HCT116 (cell line): ENCODE measurements around the gene ADAM15. TPM values are rescaled to one million over a fixed set of nuclear protein-coding genes. Genes with fewer than 3 reads are reported as not detected.

Source experiments
- ATAC-seq: fragments of 200-7000 bp; cut with Tn5 transposase; 2 replicates; pipeline ENCODE4 v1.9.1; 2020; ENCODE audit warnings: mild to moderate bottlenecking, moderate library complexity
- BruUV-seq: library from RNA; stranded (reverse); fragments of 400-500 nt; replicated peaks from 2 replicates; lab custom pipeline; 2021; lab: Mats Ljungman, UMichigan
- CTCF ChIA-PET: fragments of 300-600 bp; sonication (Branson Sonifier 250); formaldehyde crosslinking; loops from one replicate; lab custom pipeline; 2021; ENCODE audit warnings: antibody characterized with exemption; lab: Charles Lee
- POLR2A ChIA-PET: fragments of 300-600, 350-600 bp; sonication (Branson Sonifier 250); formaldehyde crosslinking; loops from one replicate; lab custom pipeline; 2021; ENCODE audit warnings: antibody characterized with exemption; lab: Charles Lee
- RAD21 ChIA-PET, 2 experiments: fragments of 300-600 bp; sonication (Branson Sonifier 250); formaldehyde crosslinking; loops; one replicate each; lab custom pipeline; 2023; ENCODE audit warnings: low total read pairs in 2 of 2; ENCODE audit not compliant: uncharacterized antibody in 2 of 2, unreplicated experiment in 2 of 2, low non-redundant PET in 1 of 2; lab: Charles Lee
- DNase-seq: peaks from one replicate; pipeline ENCODE4 v3.0.0-alpha.2; 2010; ENCODE audit warnings: low read depth, low spot score
- H2AFZ ChIP-seq: fragments of 200-600 bp; shearing (Covaris generic), sonication (generic); 2 replicates; pipeline ENCODE4 v1.6.1; 2017; ENCODE audit warnings: low read depth, mixed run types, mixed read lengths, antibody characterized with exemption, low read length; ENCODE audit not compliant: poor library complexity, severe bottlenecking
- H3K27ac ChIP-seq: 2 replicates; pipeline ENCODE4 v1.5.1; 2012; ENCODE audit warnings: low read depth, low read length
- H3K27me3 ChIP-seq: fragments of 200-600 bp; sonication (generic); 2 replicates; pipeline ENCODE4 v1.6.1; 2016; ENCODE audit warnings: mixed run types, low read length, mixed read lengths; ENCODE audit not compliant: insufficient read depth
- H3K36me3 ChIP-seq, 2 experiments: fragments of 200-500 bp in 1 of 2; fragments of 200-600 bp in 1 of 2; sonication (Bioruptor generic) in 1 of 2; sonication (generic) in 1 of 2; 2 replicates each; pipeline versions ENCODE4 v1.5.1 to v1.6.1; 2014 to 2016; ENCODE audit warnings: low read length in 2 of 2, inconsistent platforms in 1 of 2, mixed read lengths in 1 of 2, mixed run types in 1 of 2; ENCODE audit not compliant: insufficient read depth in 2 of 2, control insufficient read depth in 1 of 2
- H3K4me1 ChIP-seq, 2 experiments: fragments of 200-600 bp in 1 of 2; sonication (generic) in 1 of 2; 2 replicates each; pipeline versions ENCODE4 v1.5.1 to v1.6.1; 2012 to 2017; ENCODE audit warnings: low read length in 2 of 2, inconsistent platforms in 1 of 2, mild to moderate bottlenecking in 1 of 2, mixed read lengths in 1 of 2, mixed run types in 1 of 2, moderate library complexity in 1 of 2; ENCODE audit not compliant: insufficient read depth in 2 of 2, control insufficient read depth in 1 of 2
- H3K4me2 ChIP-seq: fragments of 200-600 bp; sonication (generic); 2 replicates; pipeline ENCODE4 v1.6.1; 2017; ENCODE audit warnings: mixed run types, low read length, mixed read lengths
- H3K4me3 ChIP-seq, 2 experiments: fragments of 200-600 bp in 1 of 2; sonication (generic) in 1 of 2; replicated peaks in 1 of 2; 2 replicates each; pipeline ENCODE4 v1.5.1; 2011 to 2016; ENCODE audit warnings: low read length in 2 of 2, control low read depth in 1 of 2, low read depth in 1 of 2, mild to moderate bottlenecking in 1 of 2, mixed read lengths in 1 of 2, mixed run types in 1 of 2
- H3K79me2 ChIP-seq: fragments of 200-600 bp; sonication (generic); 2 replicates; pipeline ENCODE4 v1.6.1; 2017; ENCODE audit warnings: mild to moderate bottlenecking, mixed run types, low read length, moderate library complexity, mixed read lengths; ENCODE audit not compliant: insufficient read depth
- H3K9ac ChIP-seq: fragments of 200-600 bp; sonication (generic); 2 replicates; pipeline ENCODE4 v1.6.1; 2016; ENCODE audit warnings: low read length, mixed read lengths
- H3K9me2 ChIP-seq: fragments of 200-600 bp; sonication (generic), shearing (Covaris generic); 2 replicates; pipeline ENCODE4 v1.6.1; 2017; ENCODE audit warnings: mixed run types, mild to moderate bottlenecking, moderate library complexity; ENCODE audit not compliant: insufficient read depth
- H3K9me3 ChIP-seq, 2 experiments: fragments of 200-500 bp in 1 of 2; fragments of 200-600 bp in 1 of 2; sonication (Bioruptor generic) in 1 of 2; sonication (generic) in 1 of 2; 2 replicates each; pipeline ENCODE4 v1.6.1; 2014 to 2017; ENCODE audit warnings: low read length in 2 of 2, mixed read lengths in 2 of 2, inconsistent platforms in 1 of 2, low read depth in 1 of 2, mild to moderate bottlenecking in 1 of 2, mixed run types in 1 of 2, moderate library complexity in 1 of 2; ENCODE audit not compliant: control insufficient read depth in 1 of 2, insufficient read depth in 1 of 2
- H4K20me1 ChIP-seq: fragments of 200-600 bp; sonication (generic), shearing (Covaris generic); 2 replicates; pipeline ENCODE4 v1.6.1; 2017; ENCODE audit warnings: mixed run types, mild to moderate bottlenecking, moderate library complexity; ENCODE audit not compliant: insufficient read depth
- CBX3 ChIP-seq: IDR thresholded peaks from 2 replicates; pipeline ENCODE4 v1.6.1; 2012; ENCODE audit warnings: low read depth
- CEBPB ChIP-seq: IDR thresholded peaks from 2 replicates; pipeline ENCODE4 v1.6.1; 2012; ENCODE audit warnings: low read depth
- EGR1 ChIP-seq: IDR thresholded peaks from 2 replicates; pipeline ENCODE4 v1.6.1; 2012; ENCODE audit warnings: low read depth
- ELF1 ChIP-seq: IDR thresholded peaks from 2 replicates; pipeline ENCODE4 v1.6.1; 2012; ENCODE audit warnings: low read depth, borderline replicate concordance
- EZH2phosphoT487 ChIP-seq: fragments of 200-600 bp; IDR thresholded peaks from 2 replicates; pipeline ENCODE4 v1.6.1; 2018; ENCODE audit warnings: antibody characterized with exemption, borderline replicate concordance
- FOSL1 ChIP-seq: IDR thresholded peaks from 2 replicates; pipeline ENCODE4 v1.6.1; 2012; ENCODE audit warnings: low read depth
- JUND ChIP-seq: IDR thresholded peaks from 2 replicates; pipeline ENCODE4 v1.6.1; 2012
- MAX ChIP-seq: IDR thresholded peaks from 2 replicates; pipeline ENCODE4 v1.6.1; 2012
- POLR2A ChIP-seq: IDR thresholded peaks from 2 replicates; pipeline ENCODE4 v1.7.0; 2011; ENCODE audit warnings: borderline replicate concordance; ENCODE audit not compliant: insufficient read depth, insufficient read length; ENCODE audit errors: extremely low read depth
- POLR2AphosphoS5 ChIP-seq: IDR thresholded peaks from 2 replicates; pipeline ENCODE4 v1.6.1; 2011; ENCODE audit warnings: mild to moderate bottlenecking, low read depth, low read length, moderate library complexity
- RAD21 ChIP-seq: IDR thresholded peaks from 2 replicates; pipeline ENCODE4 v1.6.1; 2012; ENCODE audit warnings: low read depth, mild to moderate bottlenecking
- REST ChIP-seq: IDR thresholded peaks from 2 replicates; pipeline ENCODE4 v1.6.1; 2012; ENCODE audit warnings: low read depth
- SIN3A ChIP-seq: IDR thresholded peaks from 2 replicates; pipeline ENCODE4 v1.6.1; 2012; ENCODE audit warnings: low read depth
- SP1 ChIP-seq: IDR thresholded peaks from 2 replicates; pipeline ENCODE4 v1.6.1; 2012; ENCODE audit warnings: low read depth
- TCF7L2 ChIP-seq: IDR thresholded peaks from 2 replicates; pipeline ENCODE4 v1.7.0; 2011; ENCODE audit warnings: borderline replicate concordance, inconsistent platforms; ENCODE audit not compliant: insufficient read depth, insufficient read length; ENCODE audit errors: extremely low read depth
- YY1 ChIP-seq: IDR thresholded peaks from 2 replicates; pipeline ENCODE4 v1.6.1; 2011; ENCODE audit warnings: low read length, low read depth, moderate library complexity, mild to moderate bottlenecking; ENCODE audit not compliant: insufficient replicate concordance; ENCODE audit errors: extremely low read depth
- ZFX ChIP-seq: fragments of 450-650 bp; IDR thresholded peaks from 2 replicates; pipeline ENCODE4 v1.6.1; 2017
- intact Hi-C: fragments of 100-400 bp; cut with micrococcal nuclease; formaldehyde crosslinking; loops from 2 replicates; pipeline ENCODE4 v1.10.0; 2022
- total RNA-seq: library from RNA; stranded (reverse); gene quantifications from one replicate; pipeline ENCODE4 v1.2.1, GENCODE V29; 2021; ENCODE audit not compliant: unreplicated experiment
- TF ChIP-seq, protein P1 (sequence below): IDR thresholded peaks from 2 replicates; pipeline ENCODE4 v1.6.1; 2012
- TF ChIP-seq, protein P2 (sequence below): IDR thresholded peaks from 2 replicates; pipeline ENCODE4 v1.6.1; 2011; ENCODE audit warnings: mild to moderate bottlenecking, low read length, moderate library complexity; ENCODE audit not compliant: insufficient replicate concordance; ENCODE audit errors: extremely low read depth

The ADAM15 gene
- total RNA-seq, 1 experiment from 2014 or later, result 149 TPM

GRCh38 chr1:155105604-155106011 is 54.5 kb downstream of the ADAM15 start:
- no peaks in the 10 kb centered on the region for H3K4me1 ChIP-seq
- no peaks in the 10 kb centered on the region for H3K9me3 ChIP-seq
- H3K4me2 ChIP-seq, result no peak overlapping the region
- ATAC-seq, result no peak
- no peak overlapping the region for H3K4me3 ChIP-seq
- BruUV-seq, result no TSS peak
- H3K79me2 ChIP-seq, result no peaks in the 10 kb centered on the region
- no peak overlapping the region for H2AFZ ChIP-seq
- no peak overlapping the region for H3K9ac ChIP-seq
- CTCF ChIA-PET, result no interaction called here
- TF ChIP-seq SIN3A (no peak), REST (no peak), JUND (no peak), TCF7L2 (no peak), EZH2phosphoT487 (no peak), ZFX (no peak), ELF1 (no peak), SP1 (no peak), POLR2AphosphoS5 (no peak), YY1 (no peak), EGR1 (no peak), MAX (no peak), RAD21 (no peak), FOSL1 (no peak), POLR2A (no peak), CEBPB (no peak), CBX3 (no peak)
- TF ChIP-seq, protein P1, sequence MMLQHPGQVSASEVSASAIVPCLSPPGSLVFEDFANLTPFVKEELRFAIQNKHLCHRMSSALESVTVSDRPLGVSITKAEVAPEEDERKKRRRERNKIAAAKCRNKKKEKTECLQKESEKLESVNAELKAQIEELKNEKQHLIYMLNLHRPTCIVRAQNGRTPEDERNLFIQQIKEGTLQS, result no peak
- TF ChIP-seq, protein P2, sequence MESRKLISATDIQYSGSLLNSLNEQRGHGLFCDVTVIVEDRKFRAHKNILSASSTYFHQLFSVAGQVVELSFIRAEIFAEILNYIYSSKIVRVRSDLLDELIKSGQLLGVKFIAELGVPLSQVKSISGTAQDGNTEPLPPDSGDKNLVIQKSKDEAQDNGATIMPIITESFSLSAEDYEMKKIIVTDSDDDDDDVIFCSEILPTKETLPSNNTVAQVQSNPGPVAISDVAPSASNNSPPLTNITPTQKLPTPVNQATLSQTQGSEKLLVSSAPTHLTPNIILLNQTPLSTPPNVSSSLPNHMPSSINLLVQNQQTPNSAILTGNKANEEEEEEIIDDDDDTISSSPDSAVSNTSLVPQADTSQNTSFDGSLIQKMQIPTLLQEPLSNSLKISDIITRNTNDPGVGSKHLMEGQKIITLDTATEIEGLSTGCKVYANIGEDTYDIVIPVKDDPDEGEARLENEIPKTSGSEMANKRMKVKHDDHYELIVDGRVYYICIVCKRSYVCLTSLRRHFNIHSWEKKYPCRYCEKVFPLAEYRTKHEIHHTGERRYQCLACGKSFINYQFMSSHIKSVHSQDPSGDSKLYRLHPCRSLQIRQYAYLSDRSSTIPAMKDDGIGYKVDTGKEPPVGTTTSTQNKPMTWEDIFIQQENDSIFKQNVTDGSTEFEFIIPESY, result no peak
- TF ChIP-seq, all 23 proteins: peak for 0
- intact Hi-C loops, result no loop called here
- RAD21 ChIA-PET, result no interaction called here
- Histone ChIP-seq H4K20me1 (no peaks in the 10 kb centered on the region), H3K27me3 (no peaks in the 10 kb centered on the region), H3K9me2 (no peaks in the 10 kb centered on the region), H3K27ac (no peak overlapping the region), H3K36me3 (no peaks in the 10 kb centered on the region)
- POLR2A ChIA-PET, result no interaction called here
- no peak for DNase-seq
